ENCODE results near the gene MRPS23. TPM values are rescaled to one million over a fixed set of nuclear protein-coding genes. Genes with fewer than 3 reads are reported as not detected.

Gene MRPS23
- total RNA-seq, 4 donors from 2014 or later = 5.9 to 35.2 (median 16.8) TPM

- Histone ChIP-seq H3K27ac (peak overlapping the region; percentile 84 to 93), H3K36me3 (no peaks in the 10 kb centered on the region), H3K9me3 (no peaks in the 10 kb centered on the region), H3K27me3 (no peaks in the 10 kb centered on the region), H3K4me3 (peak overlapping the region; percentile 7 to 14), H3K4me1 (peaks cover 7 to 24% of the 10 kb centered on the region in 2 donors)
- intact Hi-C loops (cut with DNase I; ENCODE audit: low total_unique reads) = no loop called here
- peak; percentile 83 for DNase-seq
- peak in 1 of 2 donors; percentile 12 for TF ChIP-seq POLR2A (IDR thresholded peaks at IDR 0.05)
- no peak for TF ChIP-seq CTCF (IDR thresholded peaks at IDR 0.05)
Observed at GRCh38 chr17:57874434-57875289, 24.8 kb upstream of the MRPS23 start.

DNA sequence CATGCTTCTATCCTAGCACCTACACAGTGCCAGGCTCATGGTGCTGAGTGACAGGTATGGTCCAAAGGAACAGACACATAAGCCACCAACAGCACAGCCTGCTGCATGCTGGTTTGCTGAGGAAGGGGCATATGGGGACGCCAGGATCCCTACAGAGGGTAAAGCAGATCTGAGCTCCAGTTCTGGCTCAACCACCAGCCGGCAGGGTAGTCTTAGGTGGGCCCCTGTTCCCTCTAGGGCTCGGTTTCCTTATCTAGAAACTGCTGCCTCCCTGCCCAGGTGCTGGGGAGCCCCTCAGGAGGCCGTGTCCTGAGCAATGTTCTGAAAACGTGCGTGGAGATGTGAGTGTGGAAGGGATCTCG lies 24.2 kb upstream of the MRPS23 start:
- Histone ChIP-seq H3K4me3 (peak overlapping the region in 1 of 2 donors; percentile 14), H3K4me1 (peaks cover 7 to 29% of the 10 kb centered on the region in 2 donors), H3K27ac (peak overlapping the region; percentile 84 to 93), H3K27me3 (no peaks in the 10 kb centered on the region), H3K9me3 (no peaks in the 10 kb centered on the region), H3K36me3 (no peaks in the 10 kb centered on the region)
- no peak for DNase-seq
- intact Hi-C loops (cut with DNase I; ENCODE audit: low total_unique reads) = no loop called here
- no peak for TF ChIP-seq POLR2A (IDR thresholded peaks at IDR 0.05)
- no peak for TF ChIP-seq CTCF (IDR thresholded peaks at IDR 0.05)

GRCh38 chr17:57873261-57874057 lies 23.6 kb upstream of the MRPS23 start:
- no peaks in the 10 kb centered on the region for H3K27me3 ChIP-seq
- DNase-seq = no peak
- no peak overlapping the region for H3K4me3 ChIP-seq
- H3K36me3 ChIP-seq = no peaks in the 10 kb centered on the region
- H3K27ac ChIP-seq = peak overlapping the region; percentile 84 to 93
- no peaks in the 10 kb centered on the region for H3K9me3 ChIP-seq
- no peak for TF ChIP-seq CTCF (IDR thresholded peaks at IDR 0.05)
- TF ChIP-seq POLR2A (IDR thresholded peaks at IDR 0.05) = no peak
- intact Hi-C loops (cut with DNase I; ENCODE audit: low total_unique reads) = no loop called here
- peaks cover 7 to 35% of the 10 kb centered on the region in 2 donors for H3K4me1 ChIP-seq

GRCh38 chr17:57872536-57872935 lies 22.7 kb upstream of the MRPS23 start:
- no peak overlapping the region for H3K27ac ChIP-seq
- intact Hi-C loops (cut with DNase I; ENCODE audit: low total_unique reads) = no loop called here
- no peak overlapping the region for H3K4me3 ChIP-seq
- H3K27me3 ChIP-seq = no peaks in the 10 kb centered on the region
- H3K9me3 ChIP-seq = no peaks in the 10 kb centered on the region
- peaks cover 12 to 35% of the 10 kb centered on the region in 2 donors for H3K4me1 ChIP-seq
- no peaks in the 10 kb centered on the region for H3K36me3 ChIP-seq
- no peak for DNase-seq
- TF ChIP-seq POLR2A (IDR thresholded peaks at IDR 0.05) = no peak
- TF ChIP-seq CTCF (IDR thresholded peaks at IDR 0.05) = no peak

DNA sequence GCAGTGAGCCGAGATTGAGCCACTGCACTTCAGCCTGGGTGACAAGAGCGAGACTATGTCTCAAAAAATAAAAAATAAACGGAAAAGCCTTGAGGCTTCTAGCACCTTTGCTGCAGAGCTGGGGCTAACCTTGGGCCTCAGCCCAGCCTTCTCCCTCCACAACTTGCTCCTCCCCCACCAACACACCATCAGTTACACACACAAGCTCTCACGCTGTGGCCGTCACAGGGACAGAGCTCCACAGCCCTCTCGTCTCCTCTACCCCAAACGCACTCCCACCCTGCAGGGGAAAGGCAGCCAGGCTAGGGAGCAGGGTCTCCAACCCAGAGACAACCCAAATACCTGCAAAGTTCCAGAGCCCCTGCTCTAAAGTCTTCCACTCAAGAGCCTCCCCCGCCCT lies 22.0 kb upstream of the MRPS23 start:
- Histone ChIP-seq H3K27me3 (no peaks in the 10 kb centered on the region), H3K36me3 (no peaks in the 10 kb centered on the region), H3K4me3 (no peak overlapping the region), H3K4me1 (peaks cover 16 to 35% of the 10 kb centered on the region in 2 donors), H3K27ac (no peak overlapping the region), H3K9me3 (no peaks in the 10 kb centered on the region)
- TF ChIP-seq CTCF (IDR thresholded peaks at IDR 0.05) (no peak), POLR2A (IDR thresholded peaks at IDR 0.05) (no peak)
- no peak for DNase-seq
- intact Hi-C loops (cut with DNase I; ENCODE audit: low total_unique reads) = no loop called here
